Inferior parietal cortex (tissue), 1 donor: ENCODE measurements around the gene MRGPRG.
"Not testable (repeated sequence)": the region's sequence is repeated elsewhere in the genome, so short reads cannot be mapped to it uniquely, and the experiment has no call there.

ENCODE experiments used
- DNase-seq: peaks from one replicate; pipeline ENCODE4 v3.0.0-alpha.2; 2016; ENCODE audit errors: extremely low spot score

Gene MRGPRG

GRCh38 chr11:3176487-3176886 lies 42.1 kb downstream of the MRGPRG start:
- no peak for DNase-seq

- DNase-seq: no peak
Measured at GRCh38 chr11:3175194-3175593, 43.4 kb downstream of the MRGPRG start.

GRCh38 chr11:3174387-3174786 lies 44.2 kb downstream of the MRGPRG start:
- no peak for DNase-seq

GRCh38 chr11:3173795-3174194 lies 44.8 kb downstream of the MRGPRG start:
- DNase-seq: no peak

GRCh38 chr11:3171931-3172560 lies 46.6 kb downstream of the MRGPRG start:
- no peak for DNase-seq

GRCh38 chr11:3170756-3171650 lies 47.6 kb downstream of the MRGPRG start:
- DNase-seq: no peak

GRCh38 chr11:3170044-3170755 lies 48.4 kb downstream of the MRGPRG start:
- DNase-seq: no peak

GRCh38 chr11:3169255-3170043 lies 49.2 kb downstream of the MRGPRG start:
- DNase-seq: peak; percentile 58

- not testable (repeated sequence) for DNase-seq
Measured at GRCh38 chr11:3168742-3169254, 49.8 kb downstream of the MRGPRG start.
